C4-2B (cell line): ENCODE results near the gene SPACA5.

Experiments
- ZFX ChIP-seq: fragments of 450-650 bp; IDR thresholded peaks from 2 replicates; pipeline ENCODE4 v1.6.1; 2017
- TF ChIP-seq, protein P1 (sequence below): fragments of 450-650 bp; conservative IDR thresholded peaks from 2 replicates; pipeline ENCODE4 v1.5.1; 2017; ENCODE audit warnings: mild to moderate bottlenecking

GRCh38 chrX:48001260-48001659, 5.5 kb upstream of the SPACA5 start:
- TF ChIP-seq, protein P1, sequence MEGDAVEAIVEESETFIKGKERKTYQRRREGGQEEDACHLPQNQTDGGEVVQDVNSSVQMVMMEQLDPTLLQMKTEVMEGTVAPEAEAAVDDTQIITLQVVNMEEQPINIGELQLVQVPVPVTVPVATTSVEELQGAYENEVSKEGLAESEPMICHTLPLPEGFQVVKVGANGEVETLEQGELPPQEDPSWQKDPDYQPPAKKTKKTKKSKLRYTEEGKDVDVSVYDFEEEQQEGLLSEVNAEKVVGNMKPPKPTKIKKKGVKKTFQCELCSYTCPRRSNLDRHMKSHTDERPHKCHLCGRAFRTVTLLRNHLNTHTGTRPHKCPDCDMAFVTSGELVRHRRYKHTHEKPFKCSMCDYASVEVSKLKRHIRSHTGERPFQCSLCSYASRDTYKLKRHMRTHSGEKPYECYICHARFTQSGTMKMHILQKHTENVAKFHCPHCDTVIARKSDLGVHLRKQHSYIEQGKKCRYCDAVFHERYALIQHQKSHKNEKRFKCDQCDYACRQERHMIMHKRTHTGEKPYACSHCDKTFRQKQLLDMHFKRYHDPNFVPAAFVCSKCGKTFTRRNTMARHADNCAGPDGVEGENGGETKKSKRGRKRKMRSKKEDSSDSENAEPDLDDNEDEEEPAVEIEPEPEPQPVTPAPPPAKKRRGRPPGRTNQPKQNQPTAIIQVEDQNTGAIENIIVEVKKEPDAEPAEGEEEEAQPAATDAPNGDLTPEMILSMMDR, result no peak
- no peak for TF ChIP-seq ZFX
